Peyer's patch (tissue), 4 donors: ENCODE data around the gene NAA16.

Experiments
- CTCF ChIP-seq, 6 experiments: fragments of 450-650 bp in 4 of 6; fragments of 200-600 bp in 2 of 6; sonication (generic) in 1 of 6; IDR thresholded peaks; one replicate each; pipeline ENCODE4 v1.5.1; 2017 to 2019; ENCODE audit warnings: antibody characterized with exemption in 6 of 6, mild to moderate bottlenecking in 3 of 6, moderate library complexity in 1 of 6
- POLR2A ChIP-seq, 2 donors: fragments of 450-650 bp; IDR thresholded peaks; one replicate each; pipeline ENCODE4 v1.5.1; 2017; ENCODE audit warnings: antibody characterized with exemption in 2 of 2, mild to moderate bottlenecking in 2 of 2, moderate library complexity in 2 of 2

- no peak for TF ChIP-seq CTCF (IDR thresholded peaks at IDR 0.05)
- no peak for TF ChIP-seq POLR2A (IDR thresholded peaks at IDR 0.05)
Observed at GRCh38 chr13:41419206-41419605, 108.1 kb downstream of the NAA16 start.
